Fibroblast of the aortic adventitia (primary cell): ENCODE measurements around the gene TFEB. TPM values are rescaled to one million over a fixed set of nuclear protein-coding genes. Genes with fewer than 3 reads are reported as not detected.

Experiments used
- DNase-seq: peaks from one replicate; pipeline ENCODE4 v3.0.0-alpha.2; 2010; ENCODE audit warnings: low read depth
- H3K4me3 ChIP-seq: 2 replicates; pipeline ENCODE4 v1.5.1; 2011; ENCODE audit warnings: low read depth, mild to moderate bottlenecking, control low read depth, low read length, moderate library complexity
- CTCF ChIP-seq: IDR thresholded peaks from 2 replicates; pipeline ENCODE4 v1.5.1; 2011; ENCODE audit warnings: mild to moderate bottlenecking, low read length, control low read depth, inconsistent platforms; ENCODE audit not compliant: insufficient read depth
- total RNA-seq: library from RNA; depleted of rRNA; stranded (reverse); fragments of >200 nt; gene quantifications from 2 replicates; pipeline ENCODE4 v1.2.3, GENCODE V29; 2012; ENCODE audit warnings: low replicate concordance

The TFEB gene
- total RNA-seq, 1 donor, result 5.1 TPM

GRCh38 chr6:41722969-41723529 is 12.4 kb downstream of the TFEB start:
- no peak for DNase-seq
- no peak for TF ChIP-seq CTCF
- H3K4me3 ChIP-seq, result no peak overlapping the region

- TF ChIP-seq CTCF, result no peak
- DNase-seq, result no peak
- no peak overlapping the region for H3K4me3 ChIP-seq
Observed at GRCh38 chr6:41721414-41721813, 14.0 kb downstream of the TFEB start.

GRCh38 chr6:41720783-41721182 is 14.6 kb downstream of the TFEB start:
- H3K4me3 ChIP-seq, result no peak overlapping the region
- TF ChIP-seq CTCF, result no peak
- no peak for DNase-seq

GRCh38 chr6:41720262-41720620 is 15.2 kb downstream of the TFEB start:
- no peak for DNase-seq
- no peak overlapping the region for H3K4me3 ChIP-seq
- TF ChIP-seq CTCF, result no peak

- no peak for DNase-seq
- H3K4me3 ChIP-seq, result no peak overlapping the region
- TF ChIP-seq CTCF, result no peak
Observed at GRCh38 chr6:41719436-41720261, 15.8 kb downstream of the TFEB start.

- H3K4me3 ChIP-seq, result no peak overlapping the region
- no peak for DNase-seq
- TF ChIP-seq CTCF, result no peak
Observed at GRCh38 chr6:41718828-41719227, 16.6 kb downstream of the TFEB start.

GRCh38 chr6:41717392-41717736 is 18.0 kb downstream of the TFEB start:
- TF ChIP-seq CTCF, result no peak
- no peak overlapping the region for H3K4me3 ChIP-seq
- no peak for DNase-seq
